ENCODE data around the gene MAMDC2.

GRCh38 chr9:70092190-70092589, 48.5 kb downstream of the MAMDC2 start:
- TF ChIP-seq EP300 (IDR thresholded peaks at IDR 0.05) = no peak
- TF ChIP-seq CTCF (IDR thresholded peaks at IDR 0.05) = no peak

All from ovary (tissue), 3 donors.